ENCODE results near the gene TMPRSS2. TPM values are rescaled to one million over a fixed set of nuclear protein-coding genes. Genes with fewer than 3 reads are reported as not detected.

Gene TMPRSS2
- total RNA-seq, 1 donor from 2014 or later = 0.84 TPM

- Mint-ChIP-seq H3K27ac (ENCODE audit: unreplicated experiment) (no peak overlapping the region), H3K4me3 (ENCODE audit: unreplicated experiment) (no peak overlapping the region), H3K9me3 (ENCODE audit: unreplicated experiment) (peaks cover 9% of the 10 kb centered on the region), H3K4me1 (ENCODE audit: low read depth, unreplicated experiment) (peaks cover 26% of the 10 kb centered on the region), H3K27me3 (ENCODE audit: low read depth, unreplicated experiment) (peaks cover 5% of the 10 kb centered on the region), H3K36me3 (ENCODE audit: low read depth, unreplicated experiment) (peaks cover 5% of the 10 kb centered on the region)
- Histone ChIP-seq H2AFZ (ENCODE audit: low read depth, low read length) (no peak overlapping the region), H3K79me2 (ENCODE audit: insufficient read depth, low read length) (no peaks in the 10 kb centered on the region), H3K4me3 (ENCODE audit: insufficient read depth, low read depth, low read length) (no peak overlapping the region), H3K4me2 (ENCODE audit: low read length) (no peak overlapping the region), H3K27ac (ENCODE audit: low read depth, low read length) (no peak overlapping the region), H3K9ac (ENCODE audit: low read length) (no peak overlapping the region), H3K9me3 (ENCODE audit: insufficient read depth, low read depth, low read length) (no peaks in the 10 kb centered on the region), H4K20me1 (ENCODE audit: insufficient read depth, low read length) (no peaks in the 10 kb centered on the region), H3K36me3 (ENCODE audit: insufficient read depth, low read length) (no peaks in the 10 kb centered on the region), H3K4me1 (ENCODE audit: insufficient read depth, low read length) (peaks cover 15% of the 10 kb centered on the region), H3K27me3 (ENCODE audit: insufficient read depth, low read length) (no peaks in the 10 kb centered on the region)
- TF ChIP-seq, protein P1, sequence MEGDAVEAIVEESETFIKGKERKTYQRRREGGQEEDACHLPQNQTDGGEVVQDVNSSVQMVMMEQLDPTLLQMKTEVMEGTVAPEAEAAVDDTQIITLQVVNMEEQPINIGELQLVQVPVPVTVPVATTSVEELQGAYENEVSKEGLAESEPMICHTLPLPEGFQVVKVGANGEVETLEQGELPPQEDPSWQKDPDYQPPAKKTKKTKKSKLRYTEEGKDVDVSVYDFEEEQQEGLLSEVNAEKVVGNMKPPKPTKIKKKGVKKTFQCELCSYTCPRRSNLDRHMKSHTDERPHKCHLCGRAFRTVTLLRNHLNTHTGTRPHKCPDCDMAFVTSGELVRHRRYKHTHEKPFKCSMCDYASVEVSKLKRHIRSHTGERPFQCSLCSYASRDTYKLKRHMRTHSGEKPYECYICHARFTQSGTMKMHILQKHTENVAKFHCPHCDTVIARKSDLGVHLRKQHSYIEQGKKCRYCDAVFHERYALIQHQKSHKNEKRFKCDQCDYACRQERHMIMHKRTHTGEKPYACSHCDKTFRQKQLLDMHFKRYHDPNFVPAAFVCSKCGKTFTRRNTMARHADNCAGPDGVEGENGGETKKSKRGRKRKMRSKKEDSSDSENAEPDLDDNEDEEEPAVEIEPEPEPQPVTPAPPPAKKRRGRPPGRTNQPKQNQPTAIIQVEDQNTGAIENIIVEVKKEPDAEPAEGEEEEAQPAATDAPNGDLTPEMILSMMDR (IDR thresholded peaks at IDR 0.05; ENCODE audit: insufficient read depth, low read depth, low read length) = no peak
- TF ChIP-seq EZH2 (IDR thresholded peaks at IDR 0.05; ENCODE audit: insufficient read depth, low read length) = no peak
- FAIRE-seq (no peak), DNase-seq (ENCODE audit: low read depth) (peak; percentile 47)
These were observed 41.7 kb downstream of the TMPRSS2 start for GRCh38 chr21:41466024-41466820.

- Mint-ChIP-seq H3K4me1 (ENCODE audit: low read depth, unreplicated experiment) (peaks cover 32% of the 10 kb centered on the region), H3K4me3 (ENCODE audit: unreplicated experiment) (no peak overlapping the region), H3K36me3 (ENCODE audit: low read depth, unreplicated experiment) (peaks cover 8% of the 10 kb centered on the region)
These were observed 42.7 kb downstream of the TMPRSS2 start for GRCh38 chr21:41465176-41465781.

More at GRCh38 chr21:41465176-41465781, 42.7 kb downstream of the TMPRSS2 start:
- H3K27ac ChIP-seq (ENCODE audit: low read depth, low read length) = no peak overlapping the region
- H3K9me3 ChIP-seq (ENCODE audit: insufficient read depth, low read depth, low read length) = no peaks in the 10 kb centered on the region
- DNase-seq (ENCODE audit: low read depth) (no peak), FAIRE-seq (no peak)
- H2AFZ ChIP-seq (ENCODE audit: low read depth, low read length) = no peak overlapping the region
- no peak overlapping the region for H3K4me2 ChIP-seq (ENCODE audit: low read length)
- H3K9ac ChIP-seq (ENCODE audit: low read length) = no peak overlapping the region
- no peaks in the 10 kb centered on the region for H3K36me3 ChIP-seq (ENCODE audit: insufficient read depth, low read length)
- TF ChIP-seq EZH2 (IDR thresholded peaks at IDR 0.05; ENCODE audit: insufficient read depth, low read length) = no peak
- TF ChIP-seq, protein P1 (IDR thresholded peaks at IDR 0.05; ENCODE audit: insufficient read depth, low read depth, low read length) = no peak
- peaks cover 4% of the 10 kb centered on the region for H3K27me3 Mint-ChIP-seq (ENCODE audit: low read depth, unreplicated experiment)
- H3K79me2 ChIP-seq (ENCODE audit: insufficient read depth, low read length) = no peaks in the 10 kb centered on the region
- H3K4me3 ChIP-seq (ENCODE audit: insufficient read depth, low read depth, low read length) = no peak overlapping the region
- H3K9me3 Mint-ChIP-seq (ENCODE audit: unreplicated experiment) = peaks cover 9% of the 10 kb centered on the region
- peaks cover 15% of the 10 kb centered on the region for H3K4me1 ChIP-seq (ENCODE audit: insufficient read depth, low read length)
- no peaks in the 10 kb centered on the region for H3K27me3 ChIP-seq (ENCODE audit: insufficient read depth, low read length)
- no peak overlapping the region for H3K27ac Mint-ChIP-seq (ENCODE audit: unreplicated experiment)
- no peaks in the 10 kb centered on the region for H4K20me1 ChIP-seq (ENCODE audit: insufficient read depth, low read length)
